Fibroblast of the conjunctiva (primary cell): ENCODE data around the gene EDRF1.
"Not testable (repeated sequence)": the region's sequence is repeated elsewhere in the genome, so short reads cannot be mapped to it uniquely, and the experiment has no call there.

Experiments
- DNase-seq: peaks from one replicate; pipeline ENCODE4 v3.0.0-alpha.2; 2010; ENCODE audit warnings: low read depth

Gene EDRF1

GRCh38 chr10:125709553-125710474 lies 9.7 kb upstream of the EDRF1 start:
- DNase-seq = no peak

- DNase-seq = no peak
These were observed 8.3 kb upstream of the EDRF1 start for GRCh38 chr10:125711110-125711750.

- DNase-seq = not testable (repeated sequence)
These were observed 4.8 kb upstream of the EDRF1 start for GRCh38 chr10:125714728-125715127.

- DNase-seq = no peak
These were observed 483 bp downstream of the EDRF1 start for GRCh38 chr10:125720002-125720382.

- no peak for DNase-seq
These were observed 1.5 kb downstream of the EDRF1 start for GRCh38 chr10:125721035-125721434.

GRCh38 chr10:125722811-125723210 lies 3.3 kb downstream of the EDRF1 start:
- DNase-seq = no peak

- no peak for DNase-seq
These were observed 7.4 kb downstream of the EDRF1 start for GRCh38 chr10:125726914-125727313.

GRCh38 chr10:125727436-125727835 lies 7.9 kb downstream of the EDRF1 start:
- DNase-seq = no peak

- no peak for DNase-seq
These were observed 14.6 kb downstream of the EDRF1 start for GRCh38 chr10:125734148-125734547.

- no peak for DNase-seq
These were observed 15.3 kb downstream of the EDRF1 start for GRCh38 chr10:125734823-125735222.

- DNase-seq = no peak
These were observed 18.7 kb downstream of the EDRF1 start for GRCh38 chr10:125738206-125738605.

GRCh38 chr10:125739994-125740679 lies 20.6 kb downstream of the EDRF1 start:
- no peak for DNase-seq

- DNase-seq = no peak
These were observed 23.0 kb downstream of the EDRF1 start for GRCh38 chr10:125742465-125742864.

GRCh38 chr10:125744909-125745308 lies 25.4 kb downstream of the EDRF1 start:
- DNase-seq = no peak

GRCh38 chr10:125747417-125747816 lies 27.9 kb downstream of the EDRF1 start:
- no peak for DNase-seq

GRCh38 chr10:125756196-125756595 lies 36.7 kb downstream of the EDRF1 start:
- no peak for DNase-seq

- DNase-seq = no peak
These were observed 37.5 kb downstream of the EDRF1 start for GRCh38 chr10:125756853-125757487.

GRCh38 chr10:125757742-125758141 lies 38.2 kb downstream of the EDRF1 start:
- DNase-seq = no peak

- DNase-seq = no peak
These were observed 42.5 kb downstream of the EDRF1 start for GRCh38 chr10:125761961-125762360.

GRCh38 chr10:125762692-125763648 lies 43.5 kb downstream of the EDRF1 start:
- DNase-seq = no peak

GRCh38 chr10:125765835-125766234 lies 46.3 kb downstream of the EDRF1 start:
- no peak for DNase-seq
